ENCODE results near the gene GRWD1. TPM values are rescaled to one million over a fixed set of nuclear protein-coding genes. Genes with fewer than 3 reads are reported as not detected.
"Not testable (repeated sequence)": the region's sequence is repeated elsewhere in the genome, so short reads cannot be mapped to it uniquely, and the experiment has no call there.

GRWD1 gene
- polyA plus RNA-seq, 2 donors = 6.2 to 18.1 TPM

DNA sequence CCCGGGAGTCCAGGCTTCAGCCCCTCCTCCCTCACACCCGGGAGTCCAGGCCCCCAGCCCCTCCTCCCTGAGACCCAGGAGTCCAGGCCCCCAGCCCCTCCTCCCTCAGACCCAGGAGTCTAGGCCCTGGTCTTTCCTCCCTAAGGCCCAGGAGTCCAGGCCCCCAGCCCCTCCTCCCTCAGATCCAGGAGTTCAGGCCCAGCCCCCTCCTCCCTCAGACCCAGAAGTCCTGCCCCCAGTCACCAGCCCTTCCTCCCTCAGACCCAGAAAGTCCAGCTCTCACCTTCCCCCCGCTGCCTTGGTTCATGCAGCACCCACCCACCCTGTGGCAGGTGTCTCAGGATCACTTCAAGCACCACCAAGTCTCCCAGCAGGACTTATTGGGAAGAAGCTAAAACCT lies 37.5 kb downstream of the GRWD1 start:
- 47 to 61% methylated on average over 2 to 3 of the region's 3 CpGs for WGBS, 2 donors

DNA sequence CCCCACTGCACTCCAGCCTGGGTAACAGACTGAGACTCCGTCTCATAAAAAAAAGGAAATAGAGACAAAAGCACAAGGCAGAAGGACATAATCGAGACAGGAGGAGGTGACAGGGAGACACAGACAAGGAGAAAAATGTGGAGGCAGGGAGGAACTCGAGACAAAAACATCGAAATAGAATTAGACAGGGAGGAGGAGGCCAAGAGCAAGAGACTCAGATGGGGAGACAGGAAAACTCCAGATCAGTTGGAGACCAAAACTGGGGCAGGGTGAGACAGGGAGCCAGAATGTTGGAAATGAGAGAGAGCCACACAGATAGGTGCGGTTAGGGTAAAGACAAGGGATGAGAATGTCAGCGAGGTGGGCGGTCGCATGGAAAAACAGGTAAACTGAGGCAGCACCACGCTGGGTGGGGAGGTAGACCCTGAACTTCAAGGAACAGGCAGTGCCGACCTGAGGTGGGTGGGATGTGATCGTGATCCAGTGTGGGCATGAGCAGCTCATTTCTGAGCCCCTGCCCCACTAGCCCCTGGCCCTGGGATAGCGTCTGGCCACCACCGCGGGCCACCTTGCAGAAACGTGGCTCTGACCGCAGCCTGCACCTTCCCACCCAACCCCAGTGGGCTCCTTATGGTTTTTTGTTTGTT lies 38.6 kb downstream of the GRWD1 start:
- 83 to 84% methylated on average over 16 of the region's 16 CpGs for WGBS, 2 donors
- Histone ChIP-seq H3K4me3 (ENCODE audit: low read depth in 1 of 2, low read length in 2 of 2) (no peak overlapping the region), H3K4me1 (ENCODE audit: control insufficient read depth in 2 of 2, insufficient read depth in 2 of 2, low read length in 1 of 2) (peaks cover 0 to 23% of the 10 kb centered on the region in 2 donors)

More for the DNA sequence above, 37.5 kb downstream of the GRWD1 start:
- Histone ChIP-seq H3K27me3 (ENCODE audit: control insufficient read depth in 1 of 2, insufficient read depth in 2 of 2, low read length in 2 of 2) (no peaks in the 10 kb centered on the region), H3K4me3 (ENCODE audit: low read depth in 1 of 2, low read length in 2 of 2) (no peak overlapping the region), H3K27ac (ENCODE audit: low read depth in 2 of 2, low read length in 1 of 2) (no peak overlapping the region), H3K36me3 (ENCODE audit: control insufficient read depth in 2 of 2, insufficient read depth in 2 of 2, low read length in 1 of 2) (peaks cover 0 to 10% of the 10 kb centered on the region in 2 donors), H3K9me3 (ENCODE audit: control insufficient read depth in 2 of 2, insufficient read depth in 1 of 2, low read depth in 1 of 2, low read length in 1 of 2) (no peaks in the 10 kb centered on the region), H3K4me1 (ENCODE audit: control insufficient read depth in 2 of 2, insufficient read depth in 2 of 2, low read length in 1 of 2) (peaks cover 0 to 22% of the 10 kb centered on the region in 2 donors)

DNA sequence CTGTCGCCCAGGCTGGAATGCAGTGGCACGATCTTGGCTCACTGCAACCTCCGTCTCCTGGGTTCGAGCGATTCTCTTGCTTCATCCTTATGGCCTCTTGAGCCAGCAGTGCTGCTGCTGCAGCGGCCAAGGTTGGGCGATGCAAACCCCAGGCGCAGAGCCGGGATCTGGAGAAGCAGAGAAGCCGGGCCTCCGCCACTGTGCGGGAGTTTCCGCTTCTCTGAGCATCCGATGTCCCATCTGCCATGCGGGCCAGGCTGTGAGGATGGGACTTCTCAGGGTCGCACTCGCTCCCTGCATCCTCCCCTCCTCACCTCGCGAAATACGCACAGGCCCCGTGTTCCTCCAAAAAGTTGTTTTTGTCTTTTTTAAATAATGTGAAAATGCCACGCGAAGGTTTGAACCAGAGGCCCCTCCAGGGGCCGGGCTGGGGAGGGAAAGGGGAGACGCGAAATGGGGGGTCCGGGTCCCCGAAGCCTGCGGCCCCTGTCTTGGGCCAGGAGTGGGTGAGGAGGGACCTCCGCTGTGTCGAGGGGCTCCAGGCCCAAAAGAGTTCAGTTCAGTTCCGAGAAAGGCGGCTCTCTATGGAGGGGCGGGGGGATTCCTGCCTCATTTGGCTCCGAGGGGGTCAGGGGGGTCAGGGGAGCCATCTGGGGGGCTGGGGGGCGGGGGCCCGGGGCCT lies 39.3 kb downstream of the GRWD1 start:
- Histone ChIP-seq H3K36me3 (ENCODE audit: control insufficient read depth in 2 of 2, insufficient read depth in 2 of 2, low read length in 1 of 2) (no peaks in the 10 kb centered on the region), H3K4me1 (ENCODE audit: control insufficient read depth in 2 of 2, insufficient read depth in 2 of 2, low read length in 1 of 2) (peaks cover 0 to 20% of the 10 kb centered on the region in 2 donors), H3K9me3 (ENCODE audit: control insufficient read depth in 2 of 2, insufficient read depth in 1 of 2, low read depth in 1 of 2, low read length in 1 of 2) (no peaks in the 10 kb centered on the region), H3K27ac (ENCODE audit: low read depth in 2 of 2, low read length in 1 of 2) (no peak overlapping the region), H3K4me3 (ENCODE audit: low read depth in 1 of 2, low read length in 2 of 2) (no peak overlapping the region), H3K27me3 (ENCODE audit: control insufficient read depth in 1 of 2, insufficient read depth in 2 of 2, low read length in 2 of 2) (no peaks in the 10 kb centered on the region)
- WGBS, 2 donors = 84 to 88% methylated on average over 33 to 37 of the region's 37 CpGs

More for the DNA sequence above, 38.6 kb downstream of the GRWD1 start:
- Histone ChIP-seq H3K27ac (ENCODE audit: low read depth in 2 of 2, low read length in 1 of 2) (no peak overlapping the region), H3K9me3 (ENCODE audit: control insufficient read depth in 2 of 2, insufficient read depth in 1 of 2, low read depth in 1 of 2, low read length in 1 of 2) (no peaks in the 10 kb centered on the region), H3K36me3 (ENCODE audit: control insufficient read depth in 2 of 2, insufficient read depth in 2 of 2, low read length in 1 of 2) (peaks cover 0 to 4% of the 10 kb centered on the region in 2 donors), H3K27me3 (ENCODE audit: control insufficient read depth in 1 of 2, insufficient read depth in 2 of 2, low read length in 2 of 2) (no peaks in the 10 kb centered on the region)

DNA sequence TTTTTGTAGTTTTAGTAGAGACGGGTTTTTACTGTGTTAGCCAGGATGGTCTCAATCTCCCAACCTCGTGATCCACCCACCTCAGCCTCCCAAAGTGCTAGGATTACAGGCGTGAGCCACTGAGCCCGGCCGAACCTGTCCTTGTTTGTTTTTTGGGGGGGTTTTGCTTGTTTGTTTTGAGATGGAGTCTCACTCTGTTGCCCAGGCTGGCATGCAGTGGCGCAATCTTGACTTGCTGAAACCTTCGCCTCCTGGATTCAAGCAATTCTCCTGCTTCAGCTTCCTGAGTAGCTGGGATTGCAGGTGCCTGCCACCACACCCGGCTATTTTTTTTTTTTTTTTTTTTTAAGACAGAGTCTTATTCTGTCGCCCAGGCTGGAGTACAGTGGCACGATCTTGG lies 40.9 kb downstream of the GRWD1 start:
- H3K9me3 ChIP-seq (ENCODE audit: control insufficient read depth in 2 of 2, insufficient read depth in 1 of 2, low read depth in 1 of 2, low read length in 1 of 2); H3K27me3 ChIP-seq (ENCODE audit: control insufficient read depth in 1 of 2, insufficient read depth in 2 of 2, low read length in 2 of 2); H3K4me3 ChIP-seq (ENCODE audit: low read depth in 1 of 2, low read length in 2 of 2); H3K36me3 ChIP-seq (ENCODE audit: control insufficient read depth in 2 of 2, insufficient read depth in 2 of 2, low read length in 1 of 2): not testable (repeated sequence)
- H3K4me1 ChIP-seq (ENCODE audit: control insufficient read depth in 2 of 2, insufficient read depth in 2 of 2, low read length in 1 of 2) = peaks cover 0 to 17% of the 10 kb centered on the region in 2 donors
- H3K27ac ChIP-seq (ENCODE audit: low read depth in 2 of 2, low read length in 1 of 2) = peak overlapping the region in 1 of 2 donors; percentile 15
- 55 to 67% methylated on average over 10 of the region's 10 CpGs for WGBS, 2 donors

DNA sequence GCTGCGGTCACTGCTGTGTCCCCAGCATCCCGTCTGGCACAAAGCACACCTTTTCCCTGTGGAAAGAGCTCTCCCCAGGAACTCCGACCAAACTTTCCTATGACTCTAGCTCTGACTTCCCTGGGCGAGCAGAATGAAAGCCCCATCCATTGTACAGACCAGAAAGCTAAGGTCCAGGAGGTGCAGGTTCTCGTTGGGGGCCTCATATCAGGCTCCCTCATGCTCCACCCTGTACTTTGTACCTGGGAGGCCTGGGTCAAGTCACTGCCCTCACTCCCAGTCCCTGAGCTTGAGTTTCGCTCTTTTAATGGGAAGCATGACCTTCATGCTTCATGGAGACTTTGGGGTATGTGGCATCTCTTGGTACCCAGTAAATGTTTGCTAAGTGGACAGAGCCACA lies 41.8 kb downstream of the GRWD1 start:
- Histone ChIP-seq H3K4me1 (ENCODE audit: control insufficient read depth in 2 of 2, insufficient read depth in 2 of 2, low read length in 1 of 2) (peaks cover 0 to 16% of the 10 kb centered on the region in 2 donors), H3K9me3 (ENCODE audit: control insufficient read depth in 2 of 2, insufficient read depth in 1 of 2, low read depth in 1 of 2, low read length in 1 of 2) (no peaks in the 10 kb centered on the region), H3K4me3 (ENCODE audit: low read depth in 1 of 2, low read length in 2 of 2) (no peak overlapping the region), H3K27me3 (ENCODE audit: control insufficient read depth in 1 of 2, insufficient read depth in 2 of 2, low read length in 2 of 2) (no peaks in the 10 kb centered on the region), H3K36me3 (ENCODE audit: control insufficient read depth in 2 of 2, insufficient read depth in 2 of 2, low read length in 1 of 2) (no peaks in the 10 kb centered on the region), H3K27ac (ENCODE audit: low read depth in 2 of 2, low read length in 1 of 2) (peak overlapping the region; percentile 94)
- 59 to 62% methylated on average over 6 of the region's 6 CpGs for WGBS, 2 donors

DNA sequence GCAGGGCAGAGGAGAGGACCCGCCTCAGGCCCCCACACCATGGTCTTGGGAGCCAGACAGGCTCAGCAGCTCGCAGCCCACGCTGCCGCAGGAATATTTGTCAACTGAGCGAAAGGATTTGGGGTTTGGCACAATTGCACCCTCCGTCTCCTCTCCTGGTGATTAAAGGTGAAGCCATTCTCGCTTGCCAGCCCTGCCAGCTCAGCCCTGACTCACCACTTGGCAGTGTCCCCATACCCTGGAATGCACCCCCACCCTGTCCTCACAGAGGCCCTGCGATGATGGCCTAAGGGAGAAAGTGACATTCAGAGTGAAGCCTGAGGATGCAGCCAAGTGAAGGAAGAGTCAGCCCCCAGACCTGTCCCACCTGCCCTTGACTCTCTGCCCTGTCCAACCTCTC lies 42.2 kb downstream of the GRWD1 start:
- WGBS, 2 donors = 34 to 36% methylated on average over 8 of the region's 8 CpGs
- Histone ChIP-seq H3K4me1 (ENCODE audit: control insufficient read depth in 2 of 2, insufficient read depth in 2 of 2, low read length in 1 of 2) (peaks cover 0 to 16% of the 10 kb centered on the region in 2 donors), H3K9me3 (ENCODE audit: control insufficient read depth in 2 of 2, insufficient read depth in 1 of 2, low read depth in 1 of 2, low read length in 1 of 2) (no peaks in the 10 kb centered on the region), H3K36me3 (ENCODE audit: control insufficient read depth in 2 of 2, insufficient read depth in 2 of 2, low read length in 1 of 2) (no peaks in the 10 kb centered on the region), H3K4me3 (ENCODE audit: low read depth in 1 of 2, low read length in 2 of 2) (no peak overlapping the region), H3K27me3 (ENCODE audit: control insufficient read depth in 1 of 2, insufficient read depth in 2 of 2, low read length in 2 of 2) (no peaks in the 10 kb centered on the region), H3K27ac (ENCODE audit: low read depth in 2 of 2, low read length in 1 of 2) (peak overlapping the region; percentile 94)

DNA sequence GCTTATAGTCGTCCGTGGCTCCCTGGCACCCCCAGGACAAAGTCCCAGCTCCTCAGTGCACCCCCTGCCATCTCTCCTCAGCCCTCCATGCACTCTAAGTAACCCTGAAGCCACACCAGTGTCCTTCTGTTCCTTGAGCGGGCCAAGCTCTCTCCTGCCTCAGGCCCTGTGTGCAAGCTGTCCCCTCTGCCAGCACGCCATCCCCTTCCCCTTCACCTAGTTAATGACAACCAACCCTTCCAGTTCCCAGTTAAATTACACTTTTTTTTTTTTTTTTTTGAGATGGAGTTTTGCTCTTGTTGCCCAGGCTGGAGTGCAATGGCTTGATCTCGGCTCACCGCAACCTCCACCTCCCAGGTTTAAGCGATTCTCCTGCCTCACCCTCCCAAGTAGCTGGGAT lies 42.7 kb downstream of the GRWD1 start:
- peak overlapping the region; percentile 91 to 94 for H3K27ac ChIP-seq (ENCODE audit: low read depth in 2 of 2, low read length in 1 of 2)

DNA sequence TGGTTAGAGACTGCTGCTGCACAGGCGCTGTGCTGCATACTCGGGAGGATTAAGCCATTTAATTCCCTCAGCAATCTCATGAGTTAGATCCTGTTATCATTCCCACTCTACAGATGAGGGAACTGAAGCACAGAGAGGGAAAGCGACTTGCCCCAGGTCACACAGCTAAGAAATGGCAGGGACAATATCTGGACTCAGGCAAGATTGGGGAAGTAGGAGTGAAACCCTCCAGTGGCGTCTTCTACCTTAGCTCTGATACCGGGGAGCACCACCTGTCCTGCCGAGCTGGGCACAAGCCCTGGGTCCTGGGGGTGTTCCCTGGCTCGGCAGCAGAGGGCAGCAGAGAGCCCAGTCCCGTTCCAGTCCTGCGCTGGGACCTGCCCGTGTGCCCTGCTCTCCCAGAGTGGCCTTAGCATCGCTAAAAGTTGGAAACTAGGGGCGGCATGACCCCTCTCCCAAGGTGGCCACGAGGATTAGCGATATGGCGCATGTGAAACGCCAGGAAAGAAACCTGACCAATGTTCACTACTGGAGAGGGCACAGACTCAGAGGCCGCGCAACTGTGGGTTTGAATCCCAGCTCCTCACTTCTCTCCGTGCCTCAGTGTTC lies 43.9 kb downstream of the GRWD1 start:
- Histone ChIP-seq H3K4me1 (ENCODE audit: control insufficient read depth in 2 of 2, insufficient read depth in 2 of 2, low read length in 1 of 2) (peaks cover 0 to 21% of the 10 kb centered on the region in 2 donors), H3K27me3 (ENCODE audit: control insufficient read depth in 1 of 2, insufficient read depth in 2 of 2, low read length in 2 of 2) (no peaks in the 10 kb centered on the region), H3K36me3 (ENCODE audit: control insufficient read depth in 2 of 2, insufficient read depth in 2 of 2, low read length in 1 of 2) (no peaks in the 10 kb centered on the region), H3K9me3 (ENCODE audit: control insufficient read depth in 2 of 2, insufficient read depth in 1 of 2, low read depth in 1 of 2, low read length in 1 of 2) (no peaks in the 10 kb centered on the region), H3K27ac (ENCODE audit: low read depth in 2 of 2, low read length in 1 of 2) (no peak overlapping the region), H3K4me3 (ENCODE audit: low read depth in 1 of 2, low read length in 2 of 2) (no peak overlapping the region)
- 23 to 25% methylated on average over 19 of the region's 19 CpGs for WGBS, 2 donors

More for the DNA sequence above, 42.7 kb downstream of the GRWD1 start:
- not testable (repeated sequence) for H3K36me3 ChIP-seq (ENCODE audit: control insufficient read depth in 2 of 2, insufficient read depth in 2 of 2, low read length in 1 of 2); H3K4me3 ChIP-seq (ENCODE audit: low read depth in 1 of 2, low read length in 2 of 2); H3K27me3 ChIP-seq (ENCODE audit: control insufficient read depth in 1 of 2, insufficient read depth in 2 of 2, low read length in 2 of 2); H3K9me3 ChIP-seq (ENCODE audit: control insufficient read depth in 2 of 2, insufficient read depth in 1 of 2, low read depth in 1 of 2, low read length in 1 of 2)
- WGBS, 2 donors = 63 to 64% methylated on average over 7 of the region's 7 CpGs
- H3K4me1 ChIP-seq (ENCODE audit: control insufficient read depth in 2 of 2, insufficient read depth in 2 of 2, low read length in 1 of 2) = peaks cover 0 to 16% of the 10 kb centered on the region in 2 donors

DNA sequence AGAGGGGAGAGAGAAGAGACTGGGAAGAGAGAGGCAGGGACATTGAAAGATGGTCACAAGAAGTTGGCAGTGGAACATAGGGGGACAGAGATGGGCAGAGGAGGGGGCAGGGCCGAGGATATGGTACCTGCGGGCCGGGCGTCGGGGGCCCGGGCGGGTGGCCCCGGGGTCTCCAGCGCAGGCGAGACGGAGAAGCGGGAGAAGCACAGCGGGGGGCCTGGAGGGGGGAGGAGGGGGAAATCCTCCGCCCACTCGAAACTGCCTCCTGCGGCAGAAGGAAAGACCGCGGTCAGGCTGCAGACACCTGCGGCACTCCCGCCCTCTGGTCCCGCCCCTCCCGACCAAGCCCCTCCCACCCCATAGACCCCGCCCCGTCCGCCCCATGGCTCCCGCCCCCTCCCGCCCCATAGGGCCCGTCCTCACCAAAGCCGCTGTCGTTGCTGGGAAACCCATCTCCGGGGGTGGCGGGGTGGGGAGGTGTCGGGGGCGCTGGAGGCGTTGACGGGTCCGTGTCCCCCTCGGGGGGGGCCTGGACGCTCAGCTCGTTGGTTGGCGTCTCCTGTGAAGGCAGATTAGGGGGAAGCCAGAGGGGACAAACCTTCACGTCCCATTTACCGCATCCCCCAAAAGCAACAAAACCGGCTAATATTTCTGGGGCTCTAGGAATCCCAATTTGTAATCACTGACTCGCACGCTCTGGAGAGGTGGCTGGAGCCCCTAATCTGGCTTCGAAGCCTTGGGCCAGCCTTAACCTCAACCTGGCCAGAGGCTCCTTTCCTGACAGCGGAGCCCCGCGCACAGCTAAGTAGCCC lies 45.4 kb downstream of the GRWD1 start:
- Histone ChIP-seq H3K4me1 (ENCODE audit: control insufficient read depth in 2 of 2, insufficient read depth in 2 of 2, low read length in 1 of 2) (peaks cover 0 to 21% of the 10 kb centered on the region in 2 donors), H3K4me3 (ENCODE audit: low read depth in 1 of 2, low read length in 2 of 2) (no peak overlapping the region), H3K36me3 (ENCODE audit: control insufficient read depth in 2 of 2, insufficient read depth in 2 of 2, low read length in 1 of 2) (no peaks in the 10 kb centered on the region), H3K27ac (ENCODE audit: low read depth in 2 of 2, low read length in 1 of 2) (peak overlapping the region in 1 of 2 donors; percentile 15), H3K9me3 (ENCODE audit: control insufficient read depth in 2 of 2, insufficient read depth in 1 of 2, low read depth in 1 of 2, low read length in 1 of 2) (no peaks in the 10 kb centered on the region), H3K27me3 (ENCODE audit: control insufficient read depth in 1 of 2, insufficient read depth in 2 of 2, low read length in 2 of 2) (no peaks in the 10 kb centered on the region)
- WGBS, 2 donors = 9 to 16% methylated on average over 36 to 50 of the region's 50 CpGs

Data from esophagus (tissue), 2 donors.